ENCODE results near the gene GPC6.

GRCh38 chr13:93283255-93283654 lies 56.6 kb downstream of the GPC6 start:
- TF ChIP-seq EZH2 (IDR thresholded peaks at IDR 0.05; ENCODE audit: insufficient read depth, low read length), result no peak
- TF ChIP-seq CTCF (IDR thresholded peaks at IDR 0.05; ENCODE audit: insufficient read depth, low read depth, low read length), result no peak

All from astrocyte (in vitro differentiated cells and primary cell).